GM19238 (cell line): Measurements from ENCODE around the gene WNT7A.

Experiments
- DNase-seq: peaks from one replicate; pipeline ENCODE4 v3.0.0; 2011; ENCODE audit warnings: low spot score; ENCODE audit not compliant: insufficient read length

WNT7A gene

GRCh38 chr3:13776253-13777050, 103.4 kb downstream of the WNT7A start:
- no peak for DNase-seq

DNA sequence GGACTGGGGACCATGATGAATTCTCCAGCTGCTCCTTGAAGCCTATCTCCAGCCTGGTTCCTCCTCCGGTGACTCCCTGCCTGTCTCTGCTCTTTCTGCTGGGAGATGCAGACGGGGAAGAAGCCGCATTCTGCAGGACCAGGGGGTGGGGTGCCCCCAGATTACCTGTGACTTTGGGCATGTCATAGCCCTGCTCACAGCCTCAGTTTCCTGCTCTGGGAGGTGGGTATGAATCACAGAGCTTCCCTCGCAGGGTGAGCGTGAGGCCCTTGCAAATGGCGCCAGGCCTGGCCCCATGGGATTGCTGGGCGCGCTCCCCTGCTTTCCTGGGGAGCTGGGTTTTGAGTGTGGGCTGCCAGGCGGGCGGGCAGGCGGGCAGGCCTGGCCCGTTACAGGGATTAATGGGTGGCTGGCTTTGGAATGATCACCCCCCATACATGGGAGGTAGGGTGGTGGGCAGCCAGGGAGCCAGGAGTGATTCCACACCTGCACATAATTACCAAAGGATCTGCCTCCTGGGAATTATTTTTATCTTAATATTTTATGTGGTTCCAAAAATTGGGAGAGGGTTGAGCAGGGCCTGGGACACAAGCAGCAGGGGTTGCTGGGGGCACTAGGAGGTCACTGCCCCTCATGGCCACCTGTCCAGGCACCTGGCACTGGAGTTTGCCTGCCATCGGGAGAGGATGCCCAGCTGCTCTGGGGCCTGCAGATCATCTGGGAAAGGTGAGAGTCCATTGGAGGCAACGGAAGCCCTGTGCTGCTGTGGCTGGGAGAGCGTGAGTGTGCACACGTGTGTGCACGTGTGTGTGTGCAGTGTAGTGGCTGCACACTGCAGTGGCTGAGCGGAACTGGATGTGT, 106.8 kb downstream of the WNT7A start:
- no peak for DNase-seq

DNA sequence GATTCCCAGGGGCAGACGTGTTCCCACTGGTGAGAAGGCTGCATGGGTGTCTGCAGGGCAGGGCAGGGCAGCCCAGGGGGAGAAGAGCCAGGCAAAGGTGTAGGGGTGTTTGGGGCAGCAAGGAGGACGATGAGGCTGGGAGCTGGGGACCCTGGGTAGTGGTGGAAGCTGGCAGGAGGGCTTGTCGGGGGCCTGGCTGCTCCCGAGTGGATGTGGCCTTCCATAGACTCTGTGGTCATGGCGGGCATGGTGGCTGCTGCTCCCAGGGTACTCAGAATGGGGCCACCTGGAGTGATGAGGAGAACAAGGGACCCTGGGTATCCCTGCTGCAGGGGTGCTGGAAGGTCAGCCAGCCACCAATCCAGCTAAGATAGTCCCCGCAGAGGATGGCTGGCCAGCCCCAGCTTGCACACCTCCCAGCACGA, 107.5 kb downstream of the WNT7A start:
- DNase-seq: no peak

DNA sequence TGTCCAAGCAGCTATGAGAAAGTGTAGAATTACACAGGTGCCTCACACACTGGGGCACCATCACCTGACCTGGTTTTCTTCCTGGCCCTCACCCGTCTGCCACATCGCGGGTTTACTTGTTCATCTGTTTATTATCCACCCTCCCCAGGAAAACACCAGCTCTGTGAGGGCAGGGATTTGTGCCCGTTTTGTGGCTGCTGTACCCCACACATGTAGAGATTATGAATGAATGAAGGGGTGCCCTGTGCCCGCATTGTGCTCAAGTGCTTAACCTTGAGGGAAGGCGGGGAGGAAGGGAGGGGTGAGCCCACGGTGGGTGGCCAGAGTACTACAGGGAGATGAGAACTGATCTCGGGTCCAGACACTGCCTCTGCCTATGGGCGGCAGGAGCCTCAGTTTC, 108.4 kb downstream of the WNT7A start:
- DNase-seq: no peak

GRCh38 chr3:13770170-13771169, 109.4 kb downstream of the WNT7A start:
- no peak for DNase-seq

DNA sequence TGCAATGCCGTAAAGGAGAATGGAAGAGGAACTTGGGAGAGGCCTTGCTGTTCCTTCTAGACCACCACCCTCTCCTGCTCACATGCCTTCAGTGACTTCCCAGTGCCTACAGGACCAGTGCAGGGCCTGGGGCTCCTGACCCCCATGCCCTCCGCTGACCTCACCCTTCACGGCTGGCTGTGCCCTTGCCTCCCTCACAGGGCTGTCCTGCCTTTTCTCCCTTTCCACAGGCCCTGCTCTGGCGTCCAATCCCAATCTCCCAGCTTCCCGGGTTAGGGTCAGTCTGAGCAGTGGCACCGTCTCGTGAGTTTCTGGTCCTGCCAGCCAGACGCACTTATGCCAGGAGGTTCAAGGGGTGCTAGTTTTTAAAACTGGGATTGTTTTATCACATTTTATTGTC, 110.4 kb downstream of the WNT7A start:
- DNase-seq: no peak

GRCh38 chr3:13768453-13768852, 111.4 kb downstream of the WNT7A start:
- DNase-seq: no peak

DNA sequence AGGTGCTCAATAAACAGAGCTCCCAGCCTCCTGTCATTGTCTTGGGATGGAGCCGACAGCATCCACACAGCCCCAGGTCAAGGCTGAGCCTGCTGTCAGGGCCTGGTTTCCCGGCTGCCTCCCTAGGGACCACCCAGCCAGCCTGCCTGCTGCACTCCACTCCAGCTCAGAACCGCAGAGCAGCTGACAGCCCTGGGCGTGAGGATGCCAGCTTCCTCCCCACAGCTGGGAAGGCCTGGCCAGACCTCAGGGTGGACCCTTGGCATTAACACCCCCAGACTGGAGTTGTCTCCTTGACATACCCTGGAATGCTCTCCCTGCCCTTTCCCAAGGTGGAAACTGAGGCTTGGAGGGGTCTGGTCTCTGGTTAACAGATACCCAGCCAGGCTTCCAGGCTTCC, 112.0 kb downstream of the WNT7A start:
- DNase-seq: no peak

DNA sequence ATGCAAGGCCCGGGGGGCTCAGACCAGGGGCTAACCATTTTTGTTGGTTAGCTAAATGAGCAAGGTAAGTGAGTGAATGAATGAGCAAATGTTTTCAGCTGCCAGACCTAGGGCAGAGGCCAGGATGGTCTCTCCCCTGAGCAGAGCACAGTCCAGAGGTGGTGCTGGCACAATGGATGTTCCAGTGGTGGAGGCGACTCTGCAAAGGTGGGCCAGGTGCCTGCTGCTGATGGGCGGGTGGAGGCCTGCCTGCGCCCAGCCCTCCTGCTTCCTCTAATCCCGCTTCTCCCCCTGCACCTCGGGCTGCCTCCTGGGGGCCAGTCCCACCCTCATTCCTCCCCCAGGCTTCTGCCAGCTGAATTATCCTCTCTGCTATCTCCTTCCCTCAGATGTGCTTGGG, 112.8 kb downstream of the WNT7A start:
- no peak for DNase-seq
